HCT116 (cell line): ENCODE measurements around the gene NKAP.

ENCODE experiments used
- CBX3 ChIP-seq: IDR thresholded peaks from 2 replicates; pipeline ENCODE4 v1.6.1; 2012; ENCODE audit warnings: low read depth
- CTCF ChIP-seq, 3 experiments: fragments of 200-600 bp in 1 of 3; sonication (generic) in 1 of 3; IDR thresholded peaks in 2 of 3; conservative IDR thresholded peaks in 1 of 3; 2 replicates each; pipeline ENCODE4 v1.5.1; 2012 to 2017; ENCODE audit warnings: low read depth in 2 of 3, low read length in 2 of 3, antibody characterized with exemption in 1 of 3, borderline replicate concordance in 1 of 3, control low read depth in 1 of 3, mild to moderate bottlenecking in 1 of 3, mixed read lengths in 1 of 3, mixed run types in 1 of 3, moderate library complexity in 1 of 3; ENCODE audit not compliant: insufficient read depth in 1 of 3
- EZH2 ChIP-seq: fragments of 200-600 bp; sonication (generic); IDR thresholded peaks from 2 replicates; pipeline ENCODE4 v1.6.1; 2017; ENCODE audit warnings: antibody characterized with exemption, mixed run types
- EZH2phosphoT487 ChIP-seq: fragments of 200-600 bp; IDR thresholded peaks from 2 replicates; pipeline ENCODE4 v1.6.1; 2018; ENCODE audit warnings: antibody characterized with exemption, borderline replicate concordance
- JUND ChIP-seq: IDR thresholded peaks from 2 replicates; pipeline ENCODE4 v1.6.1; 2012
- MAX ChIP-seq: IDR thresholded peaks from 2 replicates; pipeline ENCODE4 v1.6.1; 2012
- POLR2A ChIP-seq: IDR thresholded peaks from 2 replicates; pipeline ENCODE4 v1.7.0; 2011; ENCODE audit warnings: borderline replicate concordance; ENCODE audit not compliant: insufficient read depth, insufficient read length; ENCODE audit errors: extremely low read depth
- REST ChIP-seq: IDR thresholded peaks from 2 replicates; pipeline ENCODE4 v1.6.1; 2012; ENCODE audit warnings: low read depth
- SRF ChIP-seq: IDR thresholded peaks from 2 replicates; pipeline ENCODE4 v1.6.1; 2012; ENCODE audit warnings: low read depth
- YY1 ChIP-seq: IDR thresholded peaks from 2 replicates; pipeline ENCODE4 v1.6.1; 2011; ENCODE audit warnings: low read length, low read depth, moderate library complexity, mild to moderate bottlenecking; ENCODE audit not compliant: insufficient replicate concordance; ENCODE audit errors: extremely low read depth
- ZBTB33 ChIP-seq: IDR thresholded peaks from 2 replicates; pipeline ENCODE4 v1.6.1; 2011; ENCODE audit warnings: mild to moderate bottlenecking, low read length, moderate library complexity; ENCODE audit not compliant: insufficient replicate concordance; ENCODE audit errors: extremely low read depth
- ZFX ChIP-seq: fragments of 450-650 bp; IDR thresholded peaks from 2 replicates; pipeline ENCODE4 v1.6.1; 2017

GRCh38 chrX:119983494-119983893, 39.9 kb upstream of the NKAP start:
- TF ChIP-seq CBX3 (no peak), CTCF (IDR thresholded peaks at IDR 0.05 in 2 of 3, conservative IDR thresholded peaks at IDR 0.05 in 1 of 3; ENCODE audit: borderline replicate concordance in 1 of 3, insufficient read depth in 1 of 3, low read depth in 2 of 3, low read length in 2 of 3) (no peak), REST (no peak), MAX (no peak), JUND (no peak), EZH2 (no peak), SRF (no peak), EZH2phosphoT487 (no peak), ZBTB33 (no peak), YY1 (no peak), POLR2A (no peak), ZFX (no peak)
